Hypothalamus (tissue), 51 donors: ENCODE measurements around the gene SOX6.

Source experiments
- DNase-seq, 51 donors: peaks; one replicate each; lab custom pipeline; 2025; lab: John Stamatoyannopoulos, UW

The SOX6 gene

DNA sequence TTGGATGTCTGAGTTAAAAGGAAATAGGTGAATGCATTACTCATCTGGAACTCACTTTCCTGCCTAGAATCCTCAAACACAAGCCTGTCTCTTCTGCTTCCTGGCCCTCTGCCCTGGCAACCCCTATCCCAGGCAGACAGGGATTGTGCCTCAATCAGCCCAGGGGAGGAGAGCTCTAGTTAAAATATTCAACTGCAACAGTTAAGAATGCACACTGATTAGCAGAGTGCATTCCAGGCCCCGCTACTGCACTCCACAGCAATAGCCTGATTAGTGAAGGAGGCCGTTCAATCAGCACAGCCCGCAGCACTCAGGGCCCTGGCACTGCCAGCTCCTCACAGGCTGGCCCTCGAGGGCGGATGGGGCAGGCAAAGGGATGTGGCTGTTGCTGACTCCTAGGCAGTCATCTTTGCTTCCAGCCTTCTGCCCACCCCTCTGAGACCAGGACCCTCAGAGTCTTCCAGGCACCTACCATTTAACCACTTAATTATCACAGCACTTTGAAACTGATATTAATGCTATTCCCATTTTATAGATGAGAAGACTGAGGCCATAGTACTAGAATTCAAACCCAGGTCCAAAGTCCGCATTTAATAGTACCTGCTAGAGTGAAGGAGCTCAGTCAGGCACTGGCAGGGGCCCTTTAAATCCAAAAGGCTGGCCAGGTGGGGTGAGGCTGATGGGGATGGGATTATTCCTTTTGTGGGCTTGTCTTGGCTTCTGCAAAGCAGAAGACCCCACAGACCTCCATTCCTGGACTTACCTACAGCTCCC lies 435.3 kb downstream of the SOX6 start:
- no peak for DNase-seq

- DNase-seq = no peak
Observed at GRCh38 chr11:15918674-15919073, 437.7 kb downstream of the SOX6 start.

DNA sequence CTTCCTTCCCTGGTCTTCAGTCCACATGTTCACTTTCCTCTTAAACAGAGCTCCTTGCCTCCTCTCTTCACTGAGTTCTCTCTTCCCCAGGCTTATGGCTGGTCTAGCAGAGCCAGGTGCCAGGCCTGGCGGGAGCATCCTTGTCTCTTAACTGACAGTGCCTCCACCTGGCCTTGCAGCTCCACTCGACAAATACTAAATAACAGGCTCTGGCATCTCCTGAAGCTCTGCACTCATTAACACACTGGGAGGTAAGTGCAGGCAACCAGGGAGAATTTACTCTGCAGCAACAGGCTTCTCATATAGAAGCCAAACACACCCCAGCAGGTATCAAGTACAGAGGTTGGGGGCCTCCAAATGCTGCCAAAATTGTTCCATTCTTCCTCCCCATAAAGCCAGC lies 438.1 kb downstream of the SOX6 start:
- no peak for DNase-seq
